Subcutaneous adipose tissue (tissue), 4 donors: ENCODE results near the gene LCN2. TPM values are rescaled to one million over a fixed set of nuclear protein-coding genes. Genes with fewer than 3 reads are reported as not detected.

ENCODE experiments used
- CTCF ChIP-seq: fragments of 450-650 bp; IDR thresholded peaks from one replicate; pipeline ENCODE4 v1.5.1; 2016; ENCODE audit warnings: low read depth, mild to moderate bottlenecking, control low read depth, antibody characterized with exemption, moderate library complexity
- total RNA-seq, 4 donors: library from RNA; depleted of rRNA; stranded (reverse); fragments of >200 nt; gene quantifications; one replicate each; pipeline ENCODE4 v1.1.0, GENCODE V29; 2016

The LCN2 gene
- total RNA-seq, 4 donors from 2014 or later: 1.6 TPM; not detected in 3

GRCh38 chr9:128180001-128180400 lies 30.7 kb downstream of the LCN2 start:
- TF ChIP-seq CTCF: no peak

GRCh38 chr9:128180447-128180846 lies 31.2 kb downstream of the LCN2 start:
- no peak for TF ChIP-seq CTCF

- no peak for TF ChIP-seq CTCF
Measured at GRCh38 chr9:128182893-128183588, 33.8 kb downstream of the LCN2 start.

GRCh38 chr9:128185979-128186965 lies 37.0 kb downstream of the LCN2 start:
- no peak for TF ChIP-seq CTCF

GRCh38 chr9:128187361-128187760 lies 38.1 kb downstream of the LCN2 start:
- TF ChIP-seq CTCF: no peak

- no peak for TF ChIP-seq CTCF
Measured at GRCh38 chr9:128188209-128188608, 39.0 kb downstream of the LCN2 start.

GRCh38 chr9:128190013-128190412 lies 40.8 kb downstream of the LCN2 start:
- TF ChIP-seq CTCF: no peak
